Activated CD8-positive, alpha-beta T cell treated with anti-CD3 and anti-CD28 coated beads, Interleukin-2, amount 10 ng/mL, durations not matched to agents 7 days and 5 days (primary cell): ENCODE results near the gene UQCC2. TPM values are rescaled to one million over a fixed set of nuclear protein-coding genes. Genes with fewer than 3 reads are reported as not detected.

Source experiments
- ATAC-seq: fragments of 150-1000 bp; cut with Tn5 transposase; one replicate; pipeline ENCODE4 v1.10.0; 2021; ENCODE audit warnings: moderate library complexity
- CTCF ChIA-PET: fragments of 350-600 bp; sonication (Branson Sonifier 250); formaldehyde crosslinking; loops from one replicate; lab custom pipeline; 2021; ENCODE audit warnings: antibody characterized with exemption; lab: Charles Lee
- POLR2A ChIA-PET: fragments of 350-600 bp; sonication (Branson Sonifier 250); formaldehyde crosslinking; loops from one replicate; lab custom pipeline; 2021; ENCODE audit warnings: antibody characterized with exemption; lab: Charles Lee
- DNase-seq: peaks from one replicate; pipeline ENCODE4 v3.0.0-alpha.2; 2020
- H3K27ac Mint-ChIP-seq: one replicate; pipeline ENCODE4 v1.8.0; 2021; ENCODE audit warnings: mild to moderate bottlenecking, mixed read lengths
- H3K27me3 Mint-ChIP-seq: one replicate; pipeline ENCODE4 v1.8.0; 2021; ENCODE audit warnings: low read depth, mixed read lengths
- H3K36me3 Mint-ChIP-seq: one replicate; pipeline ENCODE4 v1.8.0; 2021; ENCODE audit warnings: low read depth, mixed read lengths
- H3K4me1 Mint-ChIP-seq: one replicate; pipeline ENCODE4 v1.8.0; 2021; ENCODE audit warnings: low read depth, mixed read lengths
- H3K4me3 Mint-ChIP-seq: one replicate; pipeline ENCODE4 v1.8.0; 2021; ENCODE audit warnings: mild to moderate bottlenecking, mixed read lengths
- H3K9me3 Mint-ChIP-seq: one replicate; pipeline ENCODE4 v1.8.0; 2022; ENCODE audit warnings: mixed read lengths; ENCODE audit not compliant: insufficient read depth
- total RNA-seq, 2 experiments: library from RNA; stranded (reverse); gene quantifications; one replicate each; pipeline ENCODE4 v1.2.3, GENCODE V29; 2021

Gene UQCC2
- total RNA-seq, 2 experiments from 2014 or later, result 88.1 to 89.6 TPM

DNA sequence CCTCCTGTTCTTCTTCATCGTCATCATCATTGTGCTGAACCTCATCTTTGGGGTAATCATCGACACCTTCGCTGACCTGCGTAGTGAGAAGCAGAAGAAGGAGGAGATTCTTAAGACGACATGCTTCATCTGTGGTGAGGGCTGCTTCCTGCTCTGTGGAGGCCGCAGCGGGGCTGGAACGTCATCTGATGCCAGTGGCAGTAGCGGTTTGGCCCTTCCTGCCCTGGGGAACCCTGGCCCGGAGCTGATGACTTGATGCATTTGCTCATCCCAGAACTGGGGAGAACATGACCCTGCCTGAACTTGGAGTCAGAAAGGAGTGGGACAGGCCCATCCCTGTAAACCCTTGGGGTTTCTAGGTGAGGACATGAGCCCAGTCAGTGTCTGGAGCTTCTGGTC is 18.7 kb downstream of the UQCC2 start:
- ATAC-seq, result peak; percentile 69
- POLR2A ChIA-PET, result interaction anchor here (0.7 to 1.0 kb wide), 2 partner anchors 72 to 113 kb away, joined by 3 read pairs; partner anchors contain the start of genes BAK1 and ITPR3

DNA sequence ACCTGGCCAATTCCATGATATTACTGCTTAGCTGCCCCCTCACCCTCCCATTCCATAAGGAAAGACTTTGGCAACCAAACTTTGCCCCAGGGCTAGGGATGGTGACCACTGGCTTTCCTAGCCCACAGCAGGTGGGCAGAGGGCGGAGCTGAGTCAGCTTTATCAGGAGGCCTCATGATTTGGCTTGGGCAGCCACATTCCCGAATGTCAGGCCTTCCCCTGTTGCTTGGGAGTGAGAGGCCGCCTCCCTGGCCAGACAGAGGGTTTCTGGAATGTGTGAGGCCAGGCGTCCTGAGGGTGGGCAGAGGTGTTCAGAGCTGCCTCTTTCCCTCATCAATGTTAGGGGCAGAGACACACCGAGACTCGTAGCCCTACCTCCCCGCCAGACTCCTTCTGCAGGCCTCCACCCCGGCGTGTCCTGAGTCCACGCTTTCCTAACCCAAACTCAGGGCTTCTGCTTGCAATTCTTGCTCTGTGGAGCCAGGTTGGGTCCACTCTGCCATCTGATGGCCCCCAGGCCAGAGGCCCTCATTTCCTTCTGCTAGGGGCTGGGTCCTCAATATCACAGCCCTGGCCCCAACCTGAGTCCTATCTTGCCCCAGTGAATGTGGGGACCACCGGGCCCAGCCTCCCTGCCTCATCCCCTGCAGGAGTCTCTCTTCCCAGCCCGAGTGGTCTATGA is 19.3 kb downstream of the UQCC2 start:
- ChIA-PET POLR2A (interaction anchor here (0.7 to 1.0 kb wide), 2 partner anchors 100 to 112 kb away, joined by 3 read pairs; partner anchors contain the start of gene BAK1), CTCF (interaction anchor here (1.9 to 5.3 kb wide), 3 partner anchors 8 to 19 kb away, joined by 4 to 19 read pairs (median 9); partner anchors contain the start of gene UQCC2)
- Mint-ChIP-seq H3K27me3 (no peaks in the 10 kb centered on the region), H3K27ac (peak overlapping the region; percentile 94), H3K36me3 (peaks cover 81% of the 10 kb centered on the region), H3K4me3 (peak overlapping the region; percentile 48), H3K9me3 (no peaks in the 10 kb centered on the region), H3K4me1 (peaks cover 67% of the 10 kb centered on the region)
- no peak for ATAC-seq
- DNase-seq, result no peak

More for the DNA sequence above, 18.7 kb downstream of the UQCC2 start:
- CTCF ChIA-PET, result interaction anchor here (1.2 to 5.3 kb wide), 4 partner anchors 16 to 106 kb away, joined by 3 to 19 read pairs (median 12); partner anchors contain the start of gene UQCC2
- H3K4me3 Mint-ChIP-seq, result peak overlapping the region; percentile 48
- peak; percentile 82 for DNase-seq
- no peaks in the 10 kb centered on the region for H3K9me3 Mint-ChIP-seq
- H3K27ac Mint-ChIP-seq, result peak overlapping the region; percentile 94
- H3K36me3 Mint-ChIP-seq, result peaks cover 83% of the 10 kb centered on the region
- no peaks in the 10 kb centered on the region for H3K27me3 Mint-ChIP-seq
- peaks cover 72% of the 10 kb centered on the region for H3K4me1 Mint-ChIP-seq

DNA sequence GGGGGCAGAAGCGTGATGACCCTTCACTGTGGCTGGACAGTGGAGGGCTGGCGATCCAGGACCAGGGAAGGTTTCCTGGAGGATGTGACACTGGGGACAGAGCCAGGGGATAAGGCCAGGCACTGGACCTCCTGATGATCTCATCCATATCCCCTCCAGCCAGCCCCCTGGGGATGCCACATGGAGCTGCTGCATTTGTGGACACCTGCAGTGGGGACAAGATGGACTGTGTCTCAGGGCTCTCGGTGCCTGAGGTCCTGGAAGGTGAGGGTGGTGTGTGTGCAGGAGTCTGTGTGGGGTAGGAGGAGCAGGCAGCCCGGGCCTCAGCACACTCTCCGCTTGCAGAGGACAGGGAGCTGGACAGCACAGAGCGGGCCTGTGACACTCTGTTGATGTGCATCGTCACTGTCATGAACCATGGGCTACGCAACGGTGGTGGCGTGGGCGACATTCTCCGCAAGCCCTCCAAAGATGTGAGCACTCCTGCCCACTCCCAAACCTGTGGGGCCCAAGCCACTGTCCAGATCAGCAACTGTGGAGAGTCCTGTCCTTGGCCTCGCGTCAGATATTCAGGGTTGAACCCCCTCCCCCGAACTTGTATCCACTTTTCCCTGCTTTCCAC is 19.9 kb downstream of the UQCC2 start:
- no peak overlapping the region for H3K4me3 Mint-ChIP-seq
- H3K36me3 Mint-ChIP-seq, result peaks cover 81% of the 10 kb centered on the region
- CTCF ChIA-PET, result interaction anchor here (2.6 to 5.3 kb wide), 2 partner anchors 9 to 20 kb away, joined by 9 to 19 read pairs; partner anchors contain the start of gene UQCC2
- H3K27me3 Mint-ChIP-seq, result no peaks in the 10 kb centered on the region
- H3K9me3 Mint-ChIP-seq, result no peaks in the 10 kb centered on the region
- H3K4me1 Mint-ChIP-seq, result peaks cover 60% of the 10 kb centered on the region
- ATAC-seq (no peak), DNase-seq (no peak)
- POLR2A ChIA-PET, result interaction anchor here (0.7 kb wide), 1 partner anchor 99 kb away, joined by 3 read pairs; no protein-coding TSS in a partner anchor
- peak overlapping the region; percentile 94 for H3K27ac Mint-ChIP-seq

DNA sequence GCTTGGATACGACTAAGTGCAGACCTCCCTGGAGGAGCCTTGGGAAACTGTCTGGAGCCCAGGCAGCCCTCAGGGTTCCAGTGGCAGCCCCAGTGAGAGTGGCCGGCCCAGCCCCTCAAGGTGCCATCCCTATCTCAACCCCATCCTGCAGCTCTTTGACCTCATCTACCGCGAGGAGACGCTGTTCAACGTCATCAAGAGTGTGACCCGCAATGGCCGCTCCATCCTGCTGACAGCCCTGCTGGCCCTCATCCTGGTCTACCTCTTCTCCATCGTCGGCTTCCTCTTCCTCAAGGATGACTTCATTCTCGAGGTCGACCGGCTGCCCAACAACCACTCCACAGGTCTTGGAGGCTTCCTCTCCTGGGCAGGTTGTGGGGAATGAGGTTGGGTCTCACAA is 20.7 kb downstream of the UQCC2 start:
- no peak for DNase-seq
- peaks cover 52% of the 10 kb centered on the region for H3K4me1 Mint-ChIP-seq
- no peak overlapping the region for H3K4me3 Mint-ChIP-seq
- ChIA-PET POLR2A (no interaction called here), CTCF (interaction anchor here (1.3 to 5.3 kb wide), 3 partner anchors 10 to 107 kb away, joined by 3 to 19 read pairs (median 9); partner anchors contain the start of gene UQCC2)
- peaks cover 81% of the 10 kb centered on the region for H3K36me3 Mint-ChIP-seq
- H3K27me3 Mint-ChIP-seq, result no peaks in the 10 kb centered on the region
- peak overlapping the region; percentile 71 for H3K27ac Mint-ChIP-seq
- no peak for ATAC-seq
- no peaks in the 10 kb centered on the region for H3K9me3 Mint-ChIP-seq

DNA sequence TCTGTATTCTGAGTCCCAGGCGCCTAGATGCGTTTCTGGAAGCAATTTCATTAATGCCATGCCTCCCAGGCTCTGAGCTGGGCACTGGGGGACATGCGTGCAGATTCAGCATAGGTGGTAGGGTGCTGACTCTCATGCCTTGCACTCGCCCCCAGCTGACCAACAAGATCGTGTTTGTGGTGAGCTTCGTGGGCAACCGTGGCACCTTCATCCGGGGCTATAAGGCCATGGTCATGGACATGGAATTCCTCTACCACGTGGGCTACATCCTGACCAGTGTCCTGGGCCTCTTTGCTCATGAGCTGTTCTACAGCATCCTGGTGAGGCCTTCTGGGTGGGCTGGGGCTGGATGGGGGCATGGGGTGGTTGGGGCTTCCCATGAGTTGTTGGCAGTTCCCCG is 21.6 kb downstream of the UQCC2 start:
- peak overlapping the region; percentile 30 for H3K27ac Mint-ChIP-seq
- ChIA-PET CTCF (interaction anchor here (1.3 to 5.3 kb wide), 3 partner anchors 11 to 106 kb away, joined by 3 to 19 read pairs (median 9); partner anchors contain the start of gene UQCC2), POLR2A (no interaction called here)
- H3K27me3 Mint-ChIP-seq, result no peaks in the 10 kb centered on the region
- H3K9me3 Mint-ChIP-seq, result no peaks in the 10 kb centered on the region
- ATAC-seq (no peak), DNase-seq (no peak)
- H3K4me1 Mint-ChIP-seq, result peaks cover 44% of the 10 kb centered on the region
- peaks cover 84% of the 10 kb centered on the region for H3K36me3 Mint-ChIP-seq
- no peak overlapping the region for H3K4me3 Mint-ChIP-seq

DNA sequence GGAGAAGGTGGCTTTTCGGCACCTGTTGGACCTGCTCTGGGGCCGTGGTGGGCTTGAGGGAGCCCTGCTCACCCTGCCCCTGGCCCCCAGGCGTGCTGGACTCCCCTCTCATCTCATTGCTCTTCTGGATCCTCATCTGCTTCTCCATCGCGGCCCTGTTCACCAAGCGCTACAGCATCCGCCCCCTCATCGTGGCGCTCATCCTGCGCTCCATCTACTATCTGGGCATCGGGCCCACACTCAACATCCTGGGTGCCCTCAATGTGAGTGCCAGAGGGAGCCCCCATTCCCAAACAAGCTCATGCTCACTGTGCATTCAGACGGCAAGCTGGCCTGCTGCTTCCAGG is 22.4 kb downstream of the UQCC2 start:
- CTCF ChIA-PET, result no interaction called here

DNA sequence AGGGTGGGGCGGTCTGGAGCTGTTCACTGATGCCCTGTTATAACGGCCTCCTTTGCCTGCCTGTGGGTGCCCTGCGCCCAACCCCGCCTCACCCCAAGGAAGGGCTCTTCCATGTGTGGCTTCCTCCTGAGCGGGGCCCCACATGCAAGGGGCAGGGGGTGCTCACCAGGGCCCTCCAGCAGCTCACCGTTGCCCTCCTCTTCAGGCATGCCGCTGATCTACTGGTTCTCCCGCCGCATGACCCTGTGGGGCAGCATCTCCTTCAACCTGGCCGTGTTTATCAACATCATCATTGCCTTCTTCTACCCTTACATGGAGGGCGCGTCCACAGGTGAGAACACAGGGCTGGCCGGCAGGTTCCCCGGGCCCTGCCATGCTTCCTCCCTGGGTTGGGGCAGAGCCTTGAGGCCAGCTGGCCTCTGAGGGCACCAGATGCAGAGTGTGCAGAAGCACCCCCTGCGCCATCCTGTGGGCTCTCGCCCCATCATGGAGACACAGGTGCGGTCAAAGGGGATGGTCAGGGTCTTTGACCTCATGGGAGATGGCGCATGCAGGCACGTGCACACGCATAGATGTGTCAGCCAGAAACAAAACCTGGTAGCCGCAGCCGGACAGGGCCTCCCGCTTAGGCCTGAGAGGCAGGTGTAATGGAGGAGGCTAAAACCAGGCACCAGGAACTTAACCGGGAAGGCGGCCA is 22.9 kb downstream of the UQCC2 start:
- peaks cover 40% of the 10 kb centered on the region for H3K4me1 Mint-ChIP-seq
- DNase-seq, result no peak
- no peak overlapping the region for H3K27ac Mint-ChIP-seq
- H3K4me3 Mint-ChIP-seq, result no peak overlapping the region
- no peaks in the 10 kb centered on the region for H3K27me3 Mint-ChIP-seq
- H3K36me3 Mint-ChIP-seq, result peaks cover 84% of the 10 kb centered on the region
- ATAC-seq, result no peak
- ChIA-PET POLR2A (no interaction called here), CTCF (no interaction called here)
- H3K9me3 Mint-ChIP-seq, result no peaks in the 10 kb centered on the region

More for the DNA sequence above, 22.4 kb downstream of the UQCC2 start:
- ATAC-seq, result no peak
- POLR2A ChIA-PET, result no interaction called here
- no peak for DNase-seq
- Mint-ChIP-seq H3K27ac (no peak overlapping the region), H3K27me3 (no peaks in the 10 kb centered on the region), H3K9me3 (no peaks in the 10 kb centered on the region), H3K36me3 (peaks cover 84% of the 10 kb centered on the region), H3K4me1 (peaks cover 40% of the 10 kb centered on the region), H3K4me3 (no peak overlapping the region)

DNA sequence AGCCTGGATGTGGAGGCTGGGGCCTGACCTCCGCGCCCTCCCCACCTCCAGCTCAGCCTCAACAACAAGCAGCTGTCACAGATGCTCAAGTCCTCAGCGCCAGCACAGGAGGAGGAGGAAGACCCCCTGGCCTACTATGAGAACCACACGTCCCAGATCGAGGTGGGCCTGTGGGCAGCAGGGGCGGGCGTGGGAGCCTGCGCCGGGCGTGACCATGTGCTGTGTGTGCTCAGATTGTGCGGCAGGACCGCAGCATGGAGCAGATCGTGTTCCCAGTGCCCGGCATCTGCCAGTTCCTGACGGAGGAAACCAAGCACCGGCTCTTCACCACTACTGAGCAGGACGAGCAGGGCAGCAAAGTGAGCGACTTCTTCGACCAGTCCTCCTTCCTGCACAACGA is 23.5 kb downstream of the UQCC2 start:
- peaks cover 83% of the 10 kb centered on the region for H3K36me3 Mint-ChIP-seq

DNA sequence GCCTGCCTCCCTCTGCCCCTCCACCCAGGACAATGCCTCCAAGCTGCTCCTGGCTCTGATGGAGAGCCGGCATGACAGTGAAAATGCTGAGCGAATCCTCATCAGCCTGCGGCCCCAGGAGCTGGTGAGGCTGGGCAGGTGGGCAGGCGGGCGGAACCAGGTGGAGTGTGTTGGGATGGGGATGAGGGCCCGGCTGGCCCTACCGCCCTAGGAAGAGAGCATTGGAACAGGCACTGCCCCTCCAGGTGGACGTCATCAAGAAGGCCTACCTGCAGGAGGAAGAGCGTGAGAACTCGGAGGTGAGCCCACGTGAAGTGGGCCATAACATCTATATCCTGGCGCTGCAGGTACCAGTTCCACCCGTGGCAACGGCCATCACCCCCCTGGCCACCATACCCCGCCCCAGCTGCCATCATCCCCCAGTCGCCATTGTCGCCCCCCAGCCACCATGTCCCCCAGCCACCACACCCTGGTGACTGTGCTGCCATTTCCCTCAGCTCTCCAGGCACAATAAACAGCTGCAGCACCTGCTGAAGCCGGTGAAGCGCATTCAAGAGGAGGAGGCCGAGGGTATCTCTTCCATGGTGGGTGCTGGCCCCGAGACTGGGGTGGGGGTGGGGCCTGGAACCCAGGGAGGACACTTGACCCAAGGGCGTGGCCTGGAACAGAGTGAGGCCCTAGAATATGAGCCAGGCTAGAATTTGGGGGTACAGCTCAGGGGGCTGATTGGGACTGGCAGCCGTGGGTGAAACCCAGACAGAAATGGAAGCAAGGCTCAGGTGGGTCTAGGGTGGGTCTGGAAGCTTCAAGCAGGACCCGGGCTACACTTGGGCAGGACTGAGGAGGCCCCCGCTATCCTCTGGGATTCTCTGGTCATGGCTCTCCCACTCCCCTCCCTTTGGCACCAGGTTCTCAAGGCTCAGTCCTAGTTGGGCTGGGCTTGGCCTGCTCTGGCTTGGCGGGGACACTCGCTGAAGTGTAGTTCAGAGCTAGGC is 24.2 kb downstream of the UQCC2 start:
- ChIA-PET POLR2A (no interaction called here), CTCF (interaction anchor here (1.1 kb wide), 1 partner anchor 80 kb away, joined by 3 read pairs; no protein-coding TSS in a partner anchor)
- Mint-ChIP-seq H3K4me1 (peaks cover 40% of the 10 kb centered on the region), H3K27ac (no peak overlapping the region), H3K27me3 (no peaks in the 10 kb centered on the region), H3K9me3 (no peaks in the 10 kb centered on the region), H3K36me3 (peaks cover 80% of the 10 kb centered on the region), H3K4me3 (no peak overlapping the region)
- no peak for DNase-seq
- ATAC-seq, result no peak

More for the DNA sequence above, 23.5 kb downstream of the UQCC2 start:
- ATAC-seq (no peak), DNase-seq (no peak)
- Mint-ChIP-seq H3K4me3 (no peak overlapping the region), H3K4me1 (peaks cover 40% of the 10 kb centered on the region), H3K27ac (no peak overlapping the region), H3K9me3 (no peaks in the 10 kb centered on the region), H3K27me3 (no peaks in the 10 kb centered on the region)
- POLR2A ChIA-PET, result no interaction called here
- CTCF ChIA-PET, result no interaction called here

DNA sequence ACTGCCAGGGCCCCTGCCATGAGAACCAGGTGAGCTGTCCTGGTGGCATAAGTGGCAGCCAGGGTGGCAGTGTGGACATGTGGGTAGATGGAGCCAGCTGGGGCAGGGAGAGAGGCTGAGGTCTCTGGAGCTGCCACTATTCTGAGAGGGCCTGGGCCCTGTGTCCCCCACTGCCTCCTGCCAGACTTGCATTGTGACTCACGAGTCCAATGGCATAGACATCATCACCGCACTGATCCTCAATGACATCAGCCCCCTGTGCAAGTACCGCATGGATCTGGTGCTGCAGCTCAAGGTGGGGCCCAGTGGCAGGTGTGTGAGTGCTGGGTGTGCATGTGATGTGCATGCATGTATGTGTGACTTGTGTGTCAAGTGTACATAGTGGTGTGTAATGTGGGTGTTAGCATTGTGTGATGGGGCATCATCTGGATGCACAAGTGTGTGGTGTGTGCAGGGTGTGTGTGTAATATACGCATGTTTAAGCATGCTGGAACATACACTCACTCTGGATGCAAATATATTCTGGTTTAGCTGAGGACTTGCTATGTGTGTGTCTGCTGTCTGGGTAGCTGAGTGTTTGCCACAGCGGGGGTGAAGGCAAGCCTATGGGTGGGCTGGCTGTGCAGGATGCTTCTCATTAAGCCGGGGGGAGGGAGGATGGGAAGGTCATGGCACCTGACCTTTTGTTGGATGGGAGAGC is 25.1 kb downstream of the UQCC2 start:
- CTCF ChIA-PET, result interaction anchor here (1.1 kb wide), 1 partner anchor 79 kb away, joined by 3 read pairs; no protein-coding TSS in a partner anchor
- Mint-ChIP-seq H3K4me3 (no peak overlapping the region), H3K27ac (no peak overlapping the region), H3K9me3 (no peaks in the 10 kb centered on the region), H3K27me3 (no peaks in the 10 kb centered on the region), H3K4me1 (peaks cover 32% of the 10 kb centered on the region), H3K36me3 (peaks cover 75% of the 10 kb centered on the region)
- ATAC-seq (no peak), DNase-seq (no peak)
- POLR2A ChIA-PET, result no interaction called here
